Erythroblast (primary cell): ENCODE results near the gene OR2Y1.
A peak's percentile ranks its signal among the peaks of the same experiment; 100 is the strongest.
"Not testable (repeated sequence)": the region's sequence is repeated elsewhere in the genome, so short reads cannot be mapped to it uniquely, and the experiment has no call there.

Experiments
- DNase-seq, 2 experiments: peaks; one replicate each; lab custom pipeline; 2025; lab: John Stamatoyannopoulos, UW
- GATA1 ChIP-seq: IDR thresholded peaks from 2 replicates; pipeline ENCODE4 v1.6.1; 2011; ENCODE audit warnings: low read depth, mild to moderate bottlenecking, control low read depth, low read length, moderate library complexity
- POLR2A ChIP-seq: IDR thresholded peaks from 2 replicates; pipeline ENCODE4 v1.6.1; 2011; ENCODE audit warnings: mild to moderate bottlenecking, low read length

OR2Y1 gene

DNA sequence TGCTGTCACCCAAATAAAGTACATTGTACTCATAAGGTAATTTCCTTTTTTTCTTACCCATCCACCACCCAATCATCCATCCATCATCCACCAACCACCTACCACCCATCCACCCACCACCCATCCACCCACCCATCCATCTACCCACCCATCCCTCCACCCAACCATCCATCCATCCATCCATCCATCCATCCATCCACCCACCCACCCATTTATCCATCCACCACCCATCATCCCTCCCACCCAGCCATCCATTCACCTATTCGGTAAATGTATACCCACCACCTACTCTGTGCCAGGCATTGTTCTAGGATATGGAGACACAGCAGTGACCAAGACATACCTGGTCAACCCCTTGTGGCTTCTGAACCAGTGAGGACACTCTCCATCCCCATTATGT lies 37.6 kb upstream of the OR2Y1 start:
- no peak for TF ChIP-seq GATA1
- no peak for TF ChIP-seq POLR2A
- no peak for DNase-seq

- no peak for DNase-seq
- TF ChIP-seq GATA1 (no peak), POLR2A (no peak)
Observed at GRCh38 chr5:180776376-180776775, 36.5 kb upstream of the OR2Y1 start.

- no peak for DNase-seq
- TF ChIP-seq POLR2A (no peak), GATA1 (no peak)
Observed at GRCh38 chr5:180775624-180776023, 35.8 kb upstream of the OR2Y1 start.

- TF ChIP-seq POLR2A (no peak), GATA1 (no peak)
- no peak for DNase-seq
Observed at GRCh38 chr5:180771839-180772238, 32.0 kb upstream of the OR2Y1 start.

- TF ChIP-seq GATA1 (no peak), POLR2A (no peak)
- DNase-seq: no peak
Observed at GRCh38 chr5:180769821-180770220, 30.0 kb upstream of the OR2Y1 start.

DNA sequence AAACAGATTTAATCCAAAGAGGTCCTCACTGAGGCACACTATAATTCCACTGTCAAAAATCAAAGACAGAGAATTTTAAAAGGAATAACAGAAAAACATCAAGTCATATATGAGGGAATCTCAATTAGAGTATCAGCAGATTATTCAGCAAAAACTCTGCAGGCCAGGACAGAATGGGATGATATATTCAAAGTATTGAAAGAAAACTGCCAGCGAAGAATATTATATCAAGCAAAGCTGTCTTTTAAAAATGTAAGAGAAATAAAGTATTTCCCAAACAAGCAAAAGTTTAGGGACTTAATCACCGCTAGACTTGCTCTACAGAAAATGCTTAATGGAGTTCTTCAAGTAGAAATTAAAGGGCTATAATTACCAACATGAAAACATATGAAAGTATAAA lies 15.7 kb upstream of the OR2Y1 start:
- no peak for DNase-seq
- TF ChIP-seq POLR2A (no peak), GATA1 (no peak)

- DNase-seq: no peak
- TF ChIP-seq POLR2A (no peak), GATA1 (no peak)
Observed at GRCh38 chr5:180744253-180744652, 4.4 kb upstream of the OR2Y1 start.

DNA sequence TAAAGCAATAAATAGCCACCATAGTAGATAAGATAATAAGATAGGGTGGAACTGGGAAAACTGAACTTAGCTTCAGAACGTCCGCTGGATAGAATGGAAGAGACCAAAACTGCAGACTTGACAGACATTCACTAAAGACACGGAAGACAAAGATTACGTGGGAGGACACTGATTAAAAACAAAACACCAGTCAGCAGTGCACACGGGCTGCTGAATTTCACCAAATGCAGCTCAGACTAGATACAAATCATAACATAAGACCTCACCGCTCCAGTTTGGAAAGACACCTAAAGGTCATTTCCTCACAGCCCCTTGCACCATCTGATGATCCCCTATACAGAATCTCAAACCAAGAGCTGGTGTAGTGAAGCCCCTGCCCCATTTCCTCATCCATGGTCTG lies 2.9 kb upstream of the OR2Y1 start:
- DNase-seq: no peak
- no peak for TF ChIP-seq POLR2A
- TF ChIP-seq GATA1: no peak

DNA sequence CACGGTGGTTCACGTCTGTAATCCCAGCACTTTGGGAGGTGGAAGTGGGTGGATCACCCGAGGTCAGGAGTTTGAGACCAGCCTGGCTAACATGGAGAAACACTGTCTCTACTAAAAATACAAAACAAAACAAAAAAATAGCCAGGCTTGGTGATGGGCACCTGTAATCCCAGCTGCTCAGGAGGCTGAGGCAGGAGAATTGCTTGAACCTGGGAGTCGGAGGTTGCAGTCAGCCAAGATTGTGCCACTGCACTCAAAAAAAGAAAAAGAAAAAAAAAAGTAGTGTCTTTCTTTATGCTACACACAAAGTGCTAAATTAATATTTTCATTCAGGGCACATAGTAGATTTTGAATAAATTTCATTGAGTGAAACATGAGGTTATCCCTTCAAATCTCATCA lies 1.1 kb upstream of the OR2Y1 start:
- not testable (repeated sequence) for DNase-seq

- TF ChIP-seq GATA1 (no peak), POLR2A (no peak)
Observed at GRCh38 chr5:180739271-180739670, 587 bp downstream of the OR2Y1 start.

DNA sequence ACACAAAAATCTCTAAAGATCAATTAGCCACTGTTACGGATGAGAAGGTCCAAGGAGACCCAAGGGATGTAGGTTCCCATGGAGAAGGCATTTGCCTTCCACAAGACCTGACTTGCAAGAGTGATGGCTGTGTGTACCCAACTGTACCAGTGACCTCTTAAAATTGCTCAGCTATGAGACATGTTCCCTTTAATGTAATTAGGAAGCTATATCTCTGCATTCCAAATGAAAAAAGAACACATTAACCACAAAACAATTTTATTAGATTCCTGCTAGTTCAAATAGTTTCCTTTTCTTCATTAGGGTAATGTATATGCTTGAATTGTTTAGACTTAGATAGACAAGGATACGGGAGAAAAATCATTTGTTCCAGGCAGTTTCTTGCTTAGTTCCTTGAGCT lies 3.3 kb downstream of the OR2Y1 start:
- TF ChIP-seq GATA1 (no peak), POLR2A (no peak)
- no peak for DNase-seq

More at GRCh38 chr5:180739271-180739670, 587 bp downstream of the OR2Y1 start:
- no peak for DNase-seq

- no peak for DNase-seq
- no peak for TF ChIP-seq GATA1
- TF ChIP-seq POLR2A: no peak
Observed at GRCh38 chr5:180724944-180725343, 14.9 kb downstream of the OR2Y1 start.

- TF ChIP-seq POLR2A: no peak
- no peak for TF ChIP-seq GATA1
- DNase-seq: no peak
Observed at GRCh38 chr5:180723936-180724335, 15.9 kb downstream of the OR2Y1 start.

GRCh38 chr5:180720486-180720885 lies 19.4 kb downstream of the OR2Y1 start:
- TF ChIP-seq GATA1 (no peak), POLR2A (no peak)
- no peak for DNase-seq

DNA sequence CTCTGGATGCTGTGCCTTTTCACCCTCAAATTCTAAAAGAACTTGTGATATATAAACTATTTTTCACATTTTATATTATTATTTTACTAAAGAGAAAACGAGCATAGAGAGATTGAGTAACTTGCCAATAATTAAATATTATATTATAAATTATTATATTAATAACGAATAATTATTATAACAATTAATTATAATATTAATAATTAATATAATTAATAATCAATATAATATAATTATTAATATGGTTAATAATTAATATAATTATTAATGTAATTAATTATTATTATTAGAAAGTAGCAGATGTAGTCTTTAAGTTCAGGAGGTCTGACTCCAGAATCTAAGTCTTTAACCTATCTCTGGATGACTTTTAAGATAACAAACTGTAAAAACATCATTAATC lies 20.1 kb downstream of the OR2Y1 start:
- TF ChIP-seq GATA1 (no peak), POLR2A (no peak)
- no peak for DNase-seq

- TF ChIP-seq GATA1 (no peak), POLR2A (no peak)
- peak; percentile 22 to 42 for DNase-seq
Observed at GRCh38 chr5:180718810-180719453, 20.9 kb downstream of the OR2Y1 start.
